ENCODE data around the gene AS3MT.

The AS3MT gene

GRCh38 chr10:102948786-102949185 is 79.5 kb downstream of the AS3MT start:
- Histone ChIP-seq H2AFZ (ENCODE audit: low read length) (no peak overlapping the region), H3K9me3 (replicated peaks; ENCODE audit: insufficient read depth, low read length) (no peaks in the 10 kb centered on the region), H3K27me3 (replicated peaks; ENCODE audit: insufficient read depth, low read length) (no peaks in the 10 kb centered on the region), H3K9me2 (replicated peaks; ENCODE audit: insufficient read depth, low read length) (no peaks in the 10 kb centered on the region), H3K79me2 (ENCODE audit: low read length) (no peaks in the 10 kb centered on the region), H3K9ac (ENCODE audit: low read length) (no peak overlapping the region), H3K4me2 (ENCODE audit: low read depth, low read length) (no peak overlapping the region), H3K4me1 (ENCODE audit: low read length) (no peaks in the 10 kb centered on the region), H3K36me3 (replicated peaks; ENCODE audit: insufficient read depth, low read length) (no peaks in the 10 kb centered on the region), H4K20me1 (ENCODE audit: insufficient read depth, low read length) (no peaks in the 10 kb centered on the region), H3K4me3 (ENCODE audit: low read length) (no peak overlapping the region), H3K27ac (ENCODE audit: low read length) (no peak overlapping the region), H3F3A (ENCODE audit: insufficient read depth, low read length) (no peaks in the 10 kb centered on the region)
- TF ChIP-seq EZH2 (optimal IDR thresholded peaks at IDR 0.05; ENCODE audit: low read depth, low read length): no peak
- no peak for DNase-seq

- Histone ChIP-seq H2AFZ (ENCODE audit: low read length) (no peak overlapping the region), H3K79me2 (ENCODE audit: low read length) (no peaks in the 10 kb centered on the region), H3K4me1 (ENCODE audit: low read length) (no peaks in the 10 kb centered on the region), H4K20me1 (ENCODE audit: insufficient read depth, low read length) (no peaks in the 10 kb centered on the region), H3K4me3 (ENCODE audit: low read length) (no peak overlapping the region), H3K27me3 (replicated peaks; ENCODE audit: insufficient read depth, low read length) (no peaks in the 10 kb centered on the region), H3K9me2 (replicated peaks; ENCODE audit: insufficient read depth, low read length) (no peaks in the 10 kb centered on the region), H3K27ac (ENCODE audit: low read length) (no peak overlapping the region), H3K36me3 (replicated peaks; ENCODE audit: insufficient read depth, low read length) (no peaks in the 10 kb centered on the region), H3K9me3 (replicated peaks; ENCODE audit: insufficient read depth, low read length) (no peaks in the 10 kb centered on the region), H3K9ac (ENCODE audit: low read length) (no peak overlapping the region), H3K4me2 (ENCODE audit: low read depth, low read length) (no peak overlapping the region), H3F3A (ENCODE audit: insufficient read depth, low read length) (no peaks in the 10 kb centered on the region)
- no peak for TF ChIP-seq EZH2phosphoT487 (IDR thresholded peaks at IDR 0.05; ENCODE audit: low read length)
- TF ChIP-seq CTCF (IDR thresholded peaks at IDR 0.05; ENCODE audit: low read length): no peak
- TF ChIP-seq EZH2 (optimal IDR thresholded peaks at IDR 0.05; ENCODE audit: low read depth, low read length): no peak
- no peak for DNase-seq
Observed at GRCh38 chr10:102949916-102950315, 80.6 kb downstream of the AS3MT start.

- DNase-seq: no peak
- no peaks in the 10 kb centered on the region for H3K79me2 ChIP-seq (ENCODE audit: low read length)
- H3F3A ChIP-seq (ENCODE audit: insufficient read depth, low read length): no peaks in the 10 kb centered on the region
- H3K4me3 ChIP-seq (ENCODE audit: low read length): no peak overlapping the region
- H3K9ac ChIP-seq (ENCODE audit: low read length): no peak overlapping the region
- no peaks in the 10 kb centered on the region for H3K4me1 ChIP-seq (ENCODE audit: low read length)
- H3K27ac ChIP-seq (ENCODE audit: low read length): no peak overlapping the region
- H2AFZ ChIP-seq (ENCODE audit: low read length): no peak overlapping the region
- H3K4me2 ChIP-seq (ENCODE audit: low read depth, low read length): no peak overlapping the region
- H3K9me3 ChIP-seq (replicated peaks; ENCODE audit: insufficient read depth, low read length): no peaks in the 10 kb centered on the region
- H4K20me1 ChIP-seq (ENCODE audit: insufficient read depth, low read length): no peaks in the 10 kb centered on the region
- H3K9me2 ChIP-seq (replicated peaks; ENCODE audit: insufficient read depth, low read length): no peaks in the 10 kb centered on the region
- TF ChIP-seq CTCF (IDR thresholded peaks at IDR 0.05; ENCODE audit: low read length) (no peak), EZH2phosphoT487 (IDR thresholded peaks at IDR 0.05; ENCODE audit: low read length) (no peak), EZH2 (optimal IDR thresholded peaks at IDR 0.05; ENCODE audit: low read depth, low read length) (no peak)
- no peaks in the 10 kb centered on the region for H3K36me3 ChIP-seq (replicated peaks; ENCODE audit: insufficient read depth, low read length)
- H3K27me3 ChIP-seq (replicated peaks; ENCODE audit: insufficient read depth, low read length): no peaks in the 10 kb centered on the region
Observed at GRCh38 chr10:102951316-102951715, 82.0 kb downstream of the AS3MT start.

Data from MM.1S (cell line).